SHP77 treated with DMSO at 0.1 percent for 48 hours (cell line): ENCODE results near the gene AUTS2.

Experiments used
- DNase-seq: peaks from one replicate; lab custom pipeline; 2025; lab: John Stamatoyannopoulos, UW

AUTS2 gene

DNA sequence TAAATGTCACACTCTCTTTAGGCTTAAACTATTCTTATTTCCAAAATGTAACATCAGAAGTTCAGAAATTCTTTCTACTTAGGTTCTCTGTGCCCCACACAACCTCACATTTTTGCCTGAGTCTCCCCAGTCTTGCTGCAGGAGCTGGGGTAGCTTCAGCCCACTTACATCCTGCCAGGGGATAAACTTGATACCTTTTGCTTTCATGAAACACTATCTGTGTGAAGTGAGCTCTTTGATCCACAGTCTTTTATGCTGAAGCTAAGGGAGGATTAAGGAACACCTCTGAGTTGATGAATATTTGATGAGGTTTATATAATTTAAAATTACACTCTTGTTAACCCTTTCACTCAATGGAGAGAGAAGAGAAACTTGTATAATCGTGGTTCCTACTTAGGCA, 341.0 kb downstream of the AUTS2 start:
- DNase-seq: no peak

- no peak for DNase-seq
These were observed 342.9 kb downstream of the AUTS2 start for GRCh38 chr7:69941077-69941651.

GRCh38 chr7:69942573-69942972, 344.3 kb downstream of the AUTS2 start:
- no peak for DNase-seq

- DNase-seq: no peak
These were observed 348.6 kb downstream of the AUTS2 start for GRCh38 chr7:69946901-69947300.

- no peak for DNase-seq
These were observed 349.7 kb downstream of the AUTS2 start for GRCh38 chr7:69947998-69948397.

DNA sequence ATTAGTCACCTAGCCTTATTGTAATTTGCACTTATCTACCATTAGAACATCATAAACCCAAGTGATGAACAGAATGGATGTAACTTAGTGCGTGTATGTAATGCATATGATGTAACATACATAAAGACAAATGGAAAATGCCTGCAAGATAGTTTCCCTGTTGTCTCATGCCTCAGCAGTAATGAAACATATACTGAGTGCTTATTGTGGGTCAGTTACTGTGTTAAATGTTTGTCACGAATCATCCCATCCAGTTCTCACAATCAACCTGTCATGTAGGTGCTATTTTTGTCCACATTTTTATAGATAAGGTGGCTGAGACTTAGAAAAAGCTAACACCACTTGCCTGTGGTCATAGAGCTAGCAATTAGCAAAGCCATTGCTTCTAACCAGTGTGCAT, 350.8 kb downstream of the AUTS2 start:
- no peak for DNase-seq

- no peak for DNase-seq
These were observed 353.2 kb downstream of the AUTS2 start for GRCh38 chr7:69951458-69951857.

DNA sequence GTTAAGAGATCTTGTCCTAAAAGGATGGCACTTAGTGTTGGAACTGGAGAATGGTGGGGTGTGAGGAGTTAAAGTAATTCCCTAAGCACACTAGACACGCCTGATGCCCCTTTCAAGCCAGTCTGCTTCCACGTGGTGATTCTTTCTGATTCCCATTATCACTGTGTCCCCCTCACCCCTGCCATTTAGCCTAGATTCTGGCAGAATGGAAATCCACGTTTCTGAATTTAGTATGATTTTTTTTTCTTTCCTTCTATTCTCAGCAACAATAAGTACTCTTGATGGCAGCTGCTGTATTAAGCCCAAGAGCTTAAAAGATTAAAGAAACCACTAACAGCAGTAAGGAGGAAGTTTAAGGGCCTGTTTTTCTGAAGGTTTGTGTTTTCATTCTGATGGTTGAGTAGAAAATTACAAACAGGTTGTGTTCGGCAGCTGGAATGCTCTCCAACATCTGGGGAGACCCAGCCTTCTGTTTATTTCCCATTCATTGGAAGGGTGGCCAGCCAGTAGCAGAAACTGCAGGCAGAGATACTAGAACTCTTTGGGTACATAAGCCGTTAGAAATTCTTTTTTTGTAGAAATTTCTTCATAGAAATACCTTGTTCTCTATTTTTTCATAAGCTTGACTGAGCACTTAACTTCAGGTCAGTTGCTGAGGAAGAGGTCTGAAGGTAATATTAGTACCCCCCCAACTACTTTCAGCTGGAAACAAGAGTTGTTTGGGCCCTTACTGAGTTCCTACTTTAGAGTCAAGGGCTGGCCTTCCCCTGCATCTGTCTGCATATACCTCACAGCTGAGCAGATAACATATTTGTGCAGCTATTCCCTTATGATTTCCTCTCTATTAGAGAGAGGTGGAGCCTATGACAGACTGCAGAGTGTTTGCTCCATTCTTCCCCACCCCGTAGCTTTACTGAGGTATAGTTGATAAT, 355.1 kb downstream of the AUTS2 start:
- DNase-seq: no peak

DNA sequence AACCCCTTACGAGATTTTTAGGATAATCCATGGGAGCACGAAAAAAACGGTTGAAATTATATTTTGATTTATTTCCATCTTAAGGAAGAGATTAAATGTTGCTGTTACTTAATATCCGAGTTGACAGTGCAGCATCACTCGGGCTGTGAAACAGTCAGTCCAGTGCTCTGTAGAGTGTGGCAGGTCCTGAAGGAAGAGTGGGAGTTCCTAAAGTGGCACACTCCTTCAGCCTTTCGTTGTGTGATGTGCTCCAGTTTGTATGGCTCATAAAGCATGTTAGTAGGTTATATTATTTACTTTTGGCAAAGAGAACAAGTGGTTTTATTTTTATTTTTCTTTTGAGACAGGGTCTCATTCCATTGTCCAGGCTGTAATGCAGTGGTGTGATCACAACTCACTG, 358.3 kb downstream of the AUTS2 start:
- no peak for DNase-seq

- DNase-seq: no peak
These were observed 359.4 kb downstream of the AUTS2 start for GRCh38 chr7:69957661-69958060.

- no peak for DNase-seq
These were observed 361.7 kb downstream of the AUTS2 start for GRCh38 chr7:69959789-69960499.

DNA sequence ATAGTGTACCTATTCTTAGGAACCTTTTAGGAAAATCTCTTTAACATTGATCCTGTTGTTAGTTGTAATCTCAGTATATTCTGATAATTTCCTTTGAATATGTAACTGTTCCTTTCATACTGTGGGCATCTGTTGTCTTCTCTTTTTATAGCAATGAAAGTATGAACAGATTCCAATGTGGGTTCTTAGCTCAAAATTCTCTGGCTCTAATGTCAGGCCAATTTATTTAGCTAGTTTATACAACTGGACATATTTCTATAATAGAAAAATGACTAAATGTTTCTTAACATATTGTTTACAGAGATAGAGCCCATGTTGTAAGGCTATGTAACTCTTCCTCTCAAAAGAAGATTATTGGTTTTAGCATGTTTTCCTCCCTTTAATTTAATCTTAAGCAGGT, 363.2 kb downstream of the AUTS2 start:
- DNase-seq: no peak

DNA sequence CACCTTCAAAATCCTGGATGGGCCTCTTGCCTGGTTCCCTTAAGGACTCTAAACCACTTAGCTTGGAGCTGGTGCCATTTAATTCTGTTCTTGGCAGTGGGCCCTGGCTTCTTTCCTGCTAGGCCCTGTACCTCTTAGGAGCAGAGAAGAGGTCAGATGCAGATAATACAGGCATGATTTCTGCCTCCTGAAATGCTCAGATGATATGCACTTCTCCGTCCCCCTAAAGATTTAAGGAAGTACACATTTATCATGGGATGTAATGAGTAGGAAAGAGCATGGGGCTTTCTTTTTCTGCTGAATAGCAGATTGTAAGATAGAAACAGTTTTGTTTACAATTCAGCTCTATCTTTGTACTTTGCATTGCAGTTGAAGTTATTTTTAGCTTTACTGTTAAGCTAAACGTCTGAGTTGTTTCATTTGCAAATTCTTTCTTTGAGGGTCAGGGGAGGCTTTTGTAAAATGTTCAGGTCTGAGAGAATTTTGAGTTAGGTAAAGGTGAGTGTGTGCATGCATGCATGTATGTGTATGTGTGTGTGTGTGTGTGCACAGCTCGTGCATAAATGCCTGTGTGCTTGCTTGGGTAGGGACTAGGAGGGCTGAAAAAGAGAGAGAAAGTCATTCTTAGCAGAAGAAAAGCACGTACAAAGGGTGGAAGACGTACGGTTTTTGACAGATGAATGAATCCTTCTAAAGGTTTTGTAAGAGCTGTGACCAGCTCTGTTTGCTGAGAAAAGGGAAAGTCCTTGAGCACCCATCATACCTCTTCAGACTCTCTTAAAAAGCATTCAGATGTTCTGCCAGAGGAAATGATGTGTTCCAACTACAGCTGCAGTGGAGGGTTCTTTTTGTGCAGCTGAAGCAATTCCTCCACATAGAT, 364.2 kb downstream of the AUTS2 start:
- DNase-seq: no peak

DNA sequence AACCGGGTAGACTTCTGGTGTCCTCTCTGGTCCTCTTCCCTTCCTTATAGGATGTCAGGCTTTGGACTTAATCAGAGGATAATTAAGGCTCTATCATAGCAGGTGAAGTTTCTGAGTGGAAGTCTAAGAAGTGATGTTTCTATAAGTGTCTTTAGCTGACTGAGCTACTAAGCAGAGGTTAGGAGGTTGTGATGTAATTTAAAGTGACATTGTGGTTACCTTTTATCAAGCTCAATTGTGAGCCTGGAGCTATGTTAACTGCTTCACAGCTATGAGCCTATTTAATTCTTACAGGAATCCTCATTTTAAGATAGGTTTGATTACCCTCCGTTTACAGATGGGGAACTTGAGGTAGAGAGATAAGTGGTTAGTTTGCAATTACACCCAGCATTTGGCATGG, 365.1 kb downstream of the AUTS2 start:
- no peak for DNase-seq

- DNase-seq: no peak
These were observed 368.7 kb downstream of the AUTS2 start for GRCh38 chr7:69966766-69967591.

GRCh38 chr7:69967689-69968450, 369.6 kb downstream of the AUTS2 start:
- DNase-seq: no peak

DNA sequence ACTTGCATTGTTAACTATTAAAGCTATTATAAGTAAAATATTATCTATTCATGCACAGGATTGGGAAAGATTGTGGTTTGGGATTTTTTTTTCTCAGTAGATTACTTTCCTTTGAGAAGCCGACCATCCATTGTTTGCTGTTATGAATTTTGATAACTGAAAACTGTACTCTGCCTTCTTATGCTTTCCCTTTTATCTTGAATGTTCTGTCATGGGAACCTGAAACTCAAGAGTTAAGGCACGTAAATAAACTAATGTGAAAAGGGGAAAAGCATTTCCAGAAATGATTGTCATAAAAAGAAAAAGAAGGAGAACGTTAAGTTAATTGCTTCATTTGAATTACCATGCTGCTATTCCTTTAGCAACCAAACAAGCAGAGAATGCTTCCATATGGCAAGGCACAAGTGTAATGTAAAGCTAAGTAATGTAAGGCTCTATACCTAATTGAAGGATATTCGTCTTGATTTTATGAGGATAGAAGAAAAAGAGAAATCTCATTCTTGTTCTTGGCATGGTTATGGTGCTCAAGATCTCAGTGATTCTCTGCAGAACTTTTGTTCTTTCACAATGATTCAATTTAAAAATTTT, 370.8 kb downstream of the AUTS2 start:
- DNase-seq: no peak

- DNase-seq: no peak
These were observed 383.4 kb downstream of the AUTS2 start for GRCh38 chr7:69981646-69982045.

DNA sequence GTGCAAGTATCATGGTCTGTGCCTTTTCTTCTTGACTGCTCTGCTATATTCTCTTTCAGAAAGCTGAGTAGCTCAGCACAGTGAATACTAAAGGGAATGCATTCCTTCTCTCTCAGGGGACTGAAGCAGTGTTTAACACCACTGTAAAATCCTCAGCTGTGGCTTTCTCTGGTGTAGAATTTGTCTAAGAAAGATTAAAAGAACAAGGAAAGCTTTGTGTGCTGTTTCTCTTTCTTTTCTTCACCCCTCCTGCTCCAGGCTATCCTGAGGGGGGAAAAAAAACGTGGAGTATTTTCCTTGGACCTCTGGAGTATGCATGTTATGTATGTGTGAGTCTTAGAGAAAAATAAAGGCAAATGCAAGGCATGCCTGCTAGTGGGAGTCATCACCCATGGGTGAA, 383.9 kb downstream of the AUTS2 start:
- no peak for DNase-seq

- DNase-seq: no peak
These were observed 391.3 kb downstream of the AUTS2 start for GRCh38 chr7:69989551-69989950.
